BJ (cell line): ENCODE measurements around the gene FLNB. TPM values are rescaled to one million over a fixed set of nuclear protein-coding genes. Genes with fewer than 3 reads are reported as not detected.

Experiments
- CTCF ChIA-PET: fragments of 350-600 bp; formaldehyde crosslinking; extraction: SDS; loops from one replicate; lab custom pipeline; 2021; ENCODE audit warnings: antibody characterized with exemption, inconsistent platforms; lab: Yijun Ruan, JAX
- POLR2A ChIA-PET: fragments of 300-600 bp; sonication (Branson Sonifier 250); formaldehyde crosslinking; extraction: SDS; loops from one replicate; lab custom pipeline; 2021; ENCODE audit warnings: antibody characterized with exemption; lab: Charles Lee
- DNase-seq: peaks from one replicate; pipeline ENCODE4 v3.0.0-alpha.2; 2011; ENCODE audit warnings: low read depth
- H3K27me3 ChIP-seq: 2 replicates; pipeline ENCODE4 v1.6.0; 2011; ENCODE audit warnings: low read length; ENCODE audit not compliant: control insufficient read depth, insufficient read depth
- H3K36me3 ChIP-seq: 2 replicates; pipeline ENCODE4 v1.5.1; 2011; ENCODE audit warnings: low read length; ENCODE audit not compliant: control insufficient read depth, insufficient read depth
- H3K4me3 ChIP-seq: 2 replicates; pipeline ENCODE4 v1.5.1; 2011; ENCODE audit warnings: low read depth, mild to moderate bottlenecking, control low read depth, low read length
- CTCF ChIP-seq: IDR thresholded peaks from 2 replicates; pipeline ENCODE4 v1.5.1; 2011; ENCODE audit warnings: low read depth, mild to moderate bottlenecking, control low read depth, inconsistent platforms, low read length, moderate library complexity; ENCODE audit not compliant: insufficient read depth
- polyA plus RNA-seq: library from polyadenylated mRNA; depleted of rRNA; stranded (reverse); fragments of >200 nt; gene quantifications from 2 replicates; pipeline ENCODE4 v1.2.3, GENCODE V29; 2011

The FLNB gene
- polyA plus RNA-seq, 1 experiment: 111 TPM

- Histone ChIP-seq H3K27me3 (no peaks in the 10 kb centered on the region), H3K4me3 (no peak overlapping the region), H3K36me3 (peaks cover 13% of the 10 kb centered on the region)
- no peak for TF ChIP-seq CTCF
- DNase-seq: no peak
- ChIA-PET CTCF (interaction anchor here (0.7 to 1.7 kb wide), 6 partner anchors 35 to 308 kb away, joined by 3 to 7 read pairs (median 4); partner anchors contain the start of gene FLNB), POLR2A (no interaction called here)
Measured at GRCh38 chr3:58173029-58173668, 164.9 kb downstream of the FLNB start.

- H3K4me3 ChIP-seq: no peak overlapping the region
- no peaks in the 10 kb centered on the region for H3K27me3 ChIP-seq
- H3K36me3 ChIP-seq: peaks cover 12% of the 10 kb centered on the region
- DNase-seq: no peak
- ChIA-PET CTCF (interaction anchor here (1.0 to 1.6 kb wide), 6 partner anchors 14 to 308 kb away, joined by 3 to 6 read pairs (median 3); partner anchors contain the start of gene FLNB), POLR2A (no interaction called here)
- TF ChIP-seq CTCF: peak; percentile 35
Measured at GRCh38 chr3:58173669-58174398, 165.6 kb downstream of the FLNB start.

DNA sequence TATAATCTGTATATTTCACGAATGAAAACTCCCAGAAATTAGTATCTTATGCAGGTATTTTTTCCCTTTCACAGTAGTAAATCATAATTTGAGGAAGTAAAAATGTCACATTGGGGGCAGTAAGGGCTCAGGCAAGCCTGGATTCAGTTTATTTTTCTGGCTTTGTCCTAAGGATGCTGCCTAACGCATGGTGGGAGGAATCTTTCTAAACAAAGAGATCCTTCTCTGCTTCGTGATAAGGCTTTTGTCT, 166.9 kb downstream of the FLNB start:
- H3K4me3 ChIP-seq: no peak overlapping the region
- H3K36me3 ChIP-seq: peaks cover 9% of the 10 kb centered on the region
- no peak for DNase-seq
- ChIA-PET POLR2A (no interaction called here), CTCF (interaction anchor here (1.0 to 6.6 kb wide), 2 partner anchors 8 to 17 kb away, joined by 3 to 65 read pairs; no protein-coding TSS in a partner anchor)
- TF ChIP-seq CTCF: no peak
- no peaks in the 10 kb centered on the region for H3K27me3 ChIP-seq

DNA sequence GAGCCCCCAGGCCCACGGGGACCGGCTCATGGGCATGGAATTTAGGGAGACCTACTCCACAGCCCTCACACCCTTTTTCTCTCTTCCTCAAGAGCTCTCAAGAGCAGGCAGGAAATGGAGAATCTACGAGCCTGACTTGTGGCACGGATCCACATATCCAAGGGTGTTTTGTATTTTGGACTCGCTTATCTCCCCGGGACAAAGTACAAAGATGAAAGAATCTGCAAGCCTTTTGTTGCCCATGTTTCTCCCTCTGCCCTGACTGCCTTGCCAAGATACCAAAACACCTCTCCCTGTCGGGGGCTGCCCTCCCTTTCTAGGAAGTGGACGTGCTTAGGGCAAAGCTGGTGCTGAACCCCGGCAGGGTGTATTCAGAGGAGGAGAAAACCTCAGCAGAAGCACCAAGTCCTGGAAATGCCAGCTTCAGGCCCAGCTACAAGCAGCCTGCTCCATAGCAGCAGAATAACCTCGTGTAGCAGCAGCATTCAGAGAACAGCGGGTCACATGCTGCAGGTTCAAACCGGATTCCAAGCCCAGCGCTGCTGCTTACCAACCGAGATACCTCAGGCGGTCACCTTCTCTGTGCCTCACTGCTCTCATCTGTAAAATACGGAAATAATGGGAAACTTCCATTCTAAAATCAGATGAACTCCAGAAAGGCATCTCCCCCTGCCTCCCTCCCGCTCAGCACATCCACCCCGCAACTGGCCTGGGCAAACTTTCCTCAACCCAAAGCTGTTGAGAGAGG, 167.4 kb downstream of the FLNB start:
- ChIA-PET POLR2A (no interaction called here), CTCF (interaction anchor here (0.8 to 6.6 kb wide), 4 partner anchors 9 to 124 kb away, joined by 3 to 65 read pairs (median 5); no protein-coding TSS in a partner anchor)
- H3K36me3 ChIP-seq: peaks cover 5% of the 10 kb centered on the region; the same call in 1 of the 2 replicates
- DNase-seq: no peak
- no peak overlapping the region for H3K4me3 ChIP-seq
- H3K27me3 ChIP-seq: no peaks in the 10 kb centered on the region
- TF ChIP-seq CTCF: no peak

GRCh38 chr3:58176185-58176530, 167.9 kb downstream of the FLNB start:
- ChIA-PET POLR2A (no interaction called here), CTCF (interaction anchor here (0.8 to 6.6 kb wide), 4 partner anchors 9 to 124 kb away, joined by 3 to 65 read pairs (median 5); no protein-coding TSS in a partner anchor)
- no peaks in the 10 kb centered on the region; the same call in 1 of the 2 replicates for H3K27me3 ChIP-seq
- TF ChIP-seq CTCF: no peak
- no peak for DNase-seq
- H3K4me3 ChIP-seq: no peak overlapping the region
- peaks cover 3% of the 10 kb centered on the region; the same call in 1 of the 2 replicates for H3K36me3 ChIP-seq
